Natural killer cell (primary cell): ENCODE data around the gene MMD2. TPM values are rescaled to one million over a fixed set of nuclear protein-coding genes. Genes with fewer than 3 reads are reported as not detected.

ENCODE experiments used
- ATAC-seq, 3 donors: fragments of 150-1000 bp in 2 of 3; fragments of 200-7000 bp in 1 of 3; cut with Tn5 transposase; 1 replicate in 1 of 3; 2 replicates in 2 of 3; pipeline ENCODE4 v1.10.0; 2021; ENCODE audit warnings: mild to moderate bottlenecking in 2 of 3, moderate library complexity in 2 of 3
- DNase-seq, 2 donors: peaks; one replicate each; pipeline versions ENCODE4 v3.0.0 to v3.0.0-alpha.2; 2013 to 2021; ENCODE audit warnings: mixed read lengths in 1 of 2
- H3K27ac ChIP-seq: one replicate; pipeline ENCODE4 v1.5.1; 2013; ENCODE audit warnings: mild to moderate bottlenecking, low read length
- H3K27me3 ChIP-seq: one replicate; pipeline ENCODE4 v1.6.1; 2013; ENCODE audit warnings: low read length; ENCODE audit not compliant: control insufficient read depth, insufficient read depth
- H3K36me3 ChIP-seq: one replicate; pipeline ENCODE4 v1.6.1; 2013; ENCODE audit warnings: low read length; ENCODE audit not compliant: control insufficient read depth, insufficient read depth
- H3K4me1 ChIP-seq: one replicate; pipeline ENCODE4 v1.6.1; 2013; ENCODE audit warnings: low read length; ENCODE audit not compliant: control insufficient read depth, insufficient read depth
- H3K4me3 ChIP-seq: one replicate; pipeline ENCODE4 v1.5.1; 2013; ENCODE audit warnings: low read length
- H3K9me3 ChIP-seq: one replicate; pipeline ENCODE4 v1.6.1; 2013; ENCODE audit warnings: low read length; ENCODE audit not compliant: control insufficient read depth, insufficient read depth
- H3K27ac Mint-ChIP-seq, 2 donors: one replicate each; pipeline ENCODE4 v1.8.0; 2022; ENCODE audit warnings: mild to moderate bottlenecking in 2 of 2, mixed read lengths in 2 of 2, moderate library complexity in 1 of 2
- H3K27me3 Mint-ChIP-seq, 2 donors: one replicate each; pipeline ENCODE4 v1.8.0; 2022; ENCODE audit warnings: low read depth in 2 of 2, mixed read lengths in 2 of 2
- H3K36me3 Mint-ChIP-seq: one replicate; pipeline ENCODE4 v1.8.0; 2022; ENCODE audit warnings: mixed read lengths
- H3K4me1 Mint-ChIP-seq, 2 donors: one replicate each; pipeline ENCODE4 v1.8.0; 2022; ENCODE audit warnings: mixed read lengths in 2 of 2
- H3K4me3 Mint-ChIP-seq: one replicate; pipeline ENCODE4 v1.8.0; 2022; ENCODE audit warnings: mild to moderate bottlenecking, moderate library complexity, mixed read lengths
- H3K9me3 Mint-ChIP-seq, 2 donors: one replicate each; pipeline ENCODE4 v1.8.0; 2022; ENCODE audit warnings: mixed read lengths in 2 of 2
- WGBS: methylation state at CpG from one replicate; pipeline ENCODE4 v1.1.7; 2013; ENCODE audit warnings: missing lambda C conversion rate; ENCODE audit not compliant: insufficient coverage; 5-methylcytosine and 5-hydroxymethylcytosine counted together
- intact Hi-C: fragments of 100-400 bp; cut with micrococcal nuclease; formaldehyde crosslinking; loops from one replicate; pipeline ENCODE4 v1.14.2; 2022
- total RNA-seq, 4 donors: library from RNA; stranded (reverse); fragments of 120-200 nt in 1 of 4; gene quantifications; one replicate each; pipeline versions ENCODE4 v1.2.3 to v1.2.4, GENCODE V29; 2013 to 2022
- TF ChIP-seq, protein P1 (sequence below): fragments of 200-600 bp; IDR thresholded peaks from one replicate; pipeline ENCODE4 v1.8.0; 2022; ENCODE audit warnings: antibody characterized with exemption

Gene MMD2
- total RNA-seq, 3 donors from 2014 or later (not counting 1 experiment from before 2014, with no cell fraction given) = not detected

DNA sequence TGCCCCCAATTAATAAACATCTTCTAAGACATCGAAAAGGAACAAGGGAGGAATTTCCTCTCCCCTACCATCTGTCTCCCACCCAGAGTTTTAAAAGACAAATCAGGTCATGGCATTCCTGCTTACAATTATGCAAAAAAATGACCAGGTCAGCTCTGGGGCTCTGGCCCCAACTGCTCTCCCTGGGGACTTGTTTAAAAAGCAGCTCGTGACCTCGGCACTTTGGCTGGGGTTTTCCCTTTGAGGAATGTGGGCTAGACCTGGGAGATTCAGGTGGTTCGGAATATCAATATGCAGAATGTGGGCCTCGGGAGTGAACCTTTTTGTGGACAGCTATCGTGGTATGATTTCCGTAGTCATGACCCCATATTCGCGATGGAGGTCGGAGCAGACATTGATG, 74.8 kb downstream of the MMD2 start:
- Histone ChIP-seq H3K4me3 (no peak overlapping the region), H3K9me3 (no peaks in the 10 kb centered on the region), H3K27ac (no peak overlapping the region), H3K36me3 (no peaks in the 10 kb centered on the region), H3K4me1 (peaks cover 13% of the 10 kb centered on the region), H3K27me3 (peaks cover 16% of the 10 kb centered on the region)
- ATAC-seq (no peak), DNase-seq (no peak)
- Mint-ChIP-seq H3K36me3 (no peaks in the 10 kb centered on the region), H3K27me3 (peaks cover 0 to 18% of the 10 kb centered on the region in 2 donors), H3K4me1 (peaks cover 9 to 14% of the 10 kb centered on the region in 2 donors), H3K4me3 (no peak overlapping the region), H3K9me3 (no peaks in the 10 kb centered on the region), H3K27ac (no peak overlapping the region)
- 84% methylated on average over 10 of the region's 10 CpGs for WGBS
- intact Hi-C loops = no loop called here
- TF ChIP-seq, protein P1, sequence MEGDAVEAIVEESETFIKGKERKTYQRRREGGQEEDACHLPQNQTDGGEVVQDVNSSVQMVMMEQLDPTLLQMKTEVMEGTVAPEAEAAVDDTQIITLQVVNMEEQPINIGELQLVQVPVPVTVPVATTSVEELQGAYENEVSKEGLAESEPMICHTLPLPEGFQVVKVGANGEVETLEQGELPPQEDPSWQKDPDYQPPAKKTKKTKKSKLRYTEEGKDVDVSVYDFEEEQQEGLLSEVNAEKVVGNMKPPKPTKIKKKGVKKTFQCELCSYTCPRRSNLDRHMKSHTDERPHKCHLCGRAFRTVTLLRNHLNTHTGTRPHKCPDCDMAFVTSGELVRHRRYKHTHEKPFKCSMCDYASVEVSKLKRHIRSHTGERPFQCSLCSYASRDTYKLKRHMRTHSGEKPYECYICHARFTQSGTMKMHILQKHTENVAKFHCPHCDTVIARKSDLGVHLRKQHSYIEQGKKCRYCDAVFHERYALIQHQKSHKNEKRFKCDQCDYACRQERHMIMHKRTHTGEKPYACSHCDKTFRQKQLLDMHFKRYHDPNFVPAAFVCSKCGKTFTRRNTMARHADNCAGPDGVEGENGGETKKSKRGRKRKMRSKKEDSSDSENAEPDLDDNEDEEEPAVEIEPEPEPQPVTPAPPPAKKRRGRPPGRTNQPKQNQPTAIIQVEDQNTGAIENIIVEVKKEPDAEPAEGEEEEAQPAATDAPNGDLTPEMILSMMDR = no peak

DNA sequence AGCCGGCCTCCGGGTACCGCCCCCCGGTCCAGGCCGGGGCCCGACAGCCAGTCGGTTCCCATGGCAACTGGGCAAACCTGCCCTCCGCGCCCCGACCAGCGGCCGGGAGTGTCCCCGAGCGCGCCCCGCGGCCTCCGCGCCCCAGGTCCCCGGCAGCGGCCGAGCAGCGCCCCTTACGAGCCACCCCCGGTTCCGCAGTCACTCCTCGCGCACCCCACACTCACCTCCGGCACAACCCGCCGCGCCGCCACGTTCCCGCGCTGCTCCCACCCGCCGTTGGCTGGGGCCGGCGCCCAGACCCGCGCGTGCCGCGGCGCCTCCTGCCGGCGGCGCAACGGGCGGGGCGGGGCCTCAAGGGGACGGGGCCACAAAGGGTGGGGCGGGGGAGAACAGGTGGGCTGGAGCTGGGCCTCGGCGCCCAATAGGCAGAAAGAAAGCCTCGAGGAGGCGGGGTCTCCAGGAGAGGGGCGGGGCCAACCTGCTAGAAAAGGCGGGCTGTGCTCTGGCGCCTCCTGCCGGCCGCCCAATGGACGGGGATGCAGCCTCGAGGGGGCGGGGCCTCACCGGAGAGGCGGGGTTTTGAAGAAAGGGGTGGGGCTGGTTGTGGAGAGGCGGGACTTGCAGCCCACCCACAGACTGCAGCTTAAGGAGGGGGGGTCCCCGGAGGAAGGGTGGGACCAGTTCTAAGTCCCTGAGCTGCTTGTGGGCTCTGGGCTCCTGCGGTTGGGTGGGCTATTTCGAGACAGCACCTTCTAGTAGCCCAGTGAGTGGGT, 75.4 kb downstream of the MMD2 start, which contains the start of gene RADIL:
RADIL (minus strand) TSS at position 345 of the 773 bp plus-strand sequence. CDS start 5,577 bp downstream, outside the sequence.
- 1% methylated on average over 70 of the region's 72 CpGs for WGBS
- peaks cover 9 to 14% of the 10 kb centered on the region in 2 donors for H3K4me1 Mint-ChIP-seq
- no peak within 1 kb of the TSS for H3K4me3 ChIP-seq
- peak within 1 kb of the TSS; percentile 76 for H3K4me3 Mint-ChIP-seq
- DNase-seq (peak; percentile 87 to 90), ATAC-seq (peak; percentile 96 to 99 (median 97))
- H3K27ac Mint-ChIP-seq = no peak within 1 kb of the TSS
- H3K27me3 ChIP-seq = peaks cover 16% of the 10 kb centered on the region
- peaks cover 13% of the 10 kb centered on the region for H3K4me1 ChIP-seq
- no peaks in the 10 kb centered on the region for H3K36me3 Mint-ChIP-seq
- peaks cover 0 to 16% of the 10 kb centered on the region in 2 donors for H3K27me3 Mint-ChIP-seq
- TF ChIP-seq, protein P1 = peak; percentile 72
- no peaks in the 10 kb centered on the region for H3K9me3 ChIP-seq
- no peaks in the 10 kb centered on the region for H3K9me3 Mint-ChIP-seq
- H3K36me3 ChIP-seq = no peaks in the 10 kb centered on the region
- no peak within 1 kb of the TSS for H3K27ac ChIP-seq
- intact Hi-C loops = loop anchor here (2.0 kb wide), 1 partner anchor 35 kb away; no protein-coding TSS in a partner anchor

DNA sequence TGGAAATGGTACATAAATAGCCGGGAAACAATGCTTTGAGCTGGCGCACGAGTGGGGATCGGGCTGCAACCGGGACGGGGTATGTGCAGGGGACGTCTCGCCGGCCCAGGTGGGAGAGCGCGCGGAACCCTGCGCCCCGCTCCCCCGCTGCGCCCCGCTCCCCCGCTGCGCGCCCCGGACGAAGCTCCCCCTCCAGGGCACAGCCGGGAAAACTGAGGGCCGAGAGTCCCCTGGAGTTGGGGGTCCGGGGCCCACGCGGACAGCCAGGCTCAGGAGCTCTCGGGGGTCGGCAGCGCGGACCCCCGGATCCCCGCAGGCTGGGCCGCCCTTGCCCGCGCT, 76.0 kb downstream of the MMD2 start:
- H3K36me3 ChIP-seq = no peaks in the 10 kb centered on the region
- ATAC-seq (no peak), DNase-seq (no peak)
- TF ChIP-seq, protein P1 = no peak
- Mint-ChIP-seq H3K4me3 (peak overlapping the region; percentile 76), H3K9me3 (no peaks in the 10 kb centered on the region), H3K27me3 (peaks cover 0 to 16% of the 10 kb centered on the region in 2 donors), H3K4me1 (peaks cover 9 to 14% of the 10 kb centered on the region in 2 donors), H3K27ac (no peak overlapping the region), H3K36me3 (no peaks in the 10 kb centered on the region)
- H3K27ac ChIP-seq = no peak overlapping the region
- intact Hi-C loops = loop anchor here (2.0 kb wide), 1 partner anchor 34 kb away; no protein-coding TSS in a partner anchor
- H3K27me3 ChIP-seq = peaks cover 16% of the 10 kb centered on the region
- 3% methylated on average over 36 of the region's 36 CpGs for WGBS
- no peak overlapping the region for H3K4me3 ChIP-seq
- no peaks in the 10 kb centered on the region for H3K9me3 ChIP-seq
- peaks cover 13% of the 10 kb centered on the region for H3K4me1 ChIP-seq
